Measurements from ENCODE around the gene DPP6. TPM values are rescaled to one million over a fixed set of nuclear protein-coding genes. Genes with fewer than 3 reads are reported as not detected.
"Not testable (repeated sequence)": the region's sequence is repeated elsewhere in the genome, so short reads cannot be mapped to it uniquely, and the experiment has no call there.

The DPP6 gene
- total RNA-seq, 2 experiments from 2014 or later = not detected

GRCh38 chr7:154676033-154676421, 623.8 kb downstream of the DPP6 start:
- H3K27ac Mint-ChIP-seq; H3K4me3 Mint-ChIP-seq; POLR2A ChIA-PET; H3K4me1 Mint-ChIP-seq; CTCF ChIA-PET; H3K36me3 Mint-ChIP-seq (ENCODE audit: low read depth); H3K27me3 Mint-ChIP-seq; H3K9me3 Mint-ChIP-seq; DNase-seq: not testable (repeated sequence)

- H3K9me3 Mint-ChIP-seq = peaks cover 10% of the 10 kb centered on the region
Observed at GRCh38 chr7:154676422-154677073, 624.4 kb downstream of the DPP6 start.

GRCh38 chr7:154677454-154677853, 625.3 kb downstream of the DPP6 start:
- POLR2A ChIA-PET = no interaction called here
- no peaks in the 10 kb centered on the region for H3K4me1 Mint-ChIP-seq
- no peaks in the 10 kb centered on the region for H3K27me3 Mint-ChIP-seq
- H3K4me3 Mint-ChIP-seq = no peak overlapping the region
- no peak for DNase-seq
- H3K36me3 Mint-ChIP-seq (ENCODE audit: low read depth) = no peaks in the 10 kb centered on the region
- CTCF ChIA-PET = no interaction called here
- no peak overlapping the region for H3K27ac Mint-ChIP-seq
- H3K9me3 Mint-ChIP-seq = peaks cover 10% of the 10 kb centered on the region

More at GRCh38 chr7:154676422-154677073, 624.4 kb downstream of the DPP6 start:
- no peaks in the 10 kb centered on the region for H3K27me3 Mint-ChIP-seq
- no peak overlapping the region for H3K27ac Mint-ChIP-seq
- no peak overlapping the region for H3K4me3 Mint-ChIP-seq
- H3K4me1 Mint-ChIP-seq = no peaks in the 10 kb centered on the region
- no peaks in the 10 kb centered on the region for H3K36me3 Mint-ChIP-seq (ENCODE audit: low read depth)
- DNase-seq = no peak
- POLR2A ChIA-PET = no interaction called here
- CTCF ChIA-PET = no interaction called here

- H3K36me3 Mint-ChIP-seq (ENCODE audit: low read depth); POLR2A ChIA-PET; DNase-seq; CTCF ChIA-PET; H3K27me3 Mint-ChIP-seq; H3K4me3 Mint-ChIP-seq; H3K4me1 Mint-ChIP-seq; H3K27ac Mint-ChIP-seq: not testable (repeated sequence)
- peaks cover 10% of the 10 kb centered on the region for H3K9me3 Mint-ChIP-seq
Observed at GRCh38 chr7:154678001-154678550, 625.9 kb downstream of the DPP6 start.

GRCh38 chr7:154679379-154680053, 627.3 kb downstream of the DPP6 start:
- H3K4me1 Mint-ChIP-seq = no peaks in the 10 kb centered on the region
- no peaks in the 10 kb centered on the region for H3K27me3 Mint-ChIP-seq
- no peak overlapping the region for H3K4me3 Mint-ChIP-seq
- no peak overlapping the region for H3K27ac Mint-ChIP-seq
- H3K9me3 Mint-ChIP-seq = peaks cover 10% of the 10 kb centered on the region
- no peak for DNase-seq
- H3K36me3 Mint-ChIP-seq (ENCODE audit: low read depth) = no peaks in the 10 kb centered on the region
- ChIA-PET CTCF (no interaction called here), POLR2A (no interaction called here)

- Mint-ChIP-seq H3K27me3 (no peaks in the 10 kb centered on the region), H3K27ac (no peak overlapping the region), H3K4me1 (no peaks in the 10 kb centered on the region), H3K36me3 (ENCODE audit: low read depth) (no peaks in the 10 kb centered on the region), H3K9me3 (peaks cover 5% of the 10 kb centered on the region), H3K4me3 (no peak overlapping the region)
- CTCF ChIA-PET = no interaction called here
- POLR2A ChIA-PET = no interaction called here
- no peak for DNase-seq
Observed at GRCh38 chr7:154680894-154681659, 628.9 kb downstream of the DPP6 start.

GRCh38 chr7:154682003-154682402, 629.8 kb downstream of the DPP6 start:
- DNase-seq = no peak
- H3K27me3 Mint-ChIP-seq = no peaks in the 10 kb centered on the region
- no peak overlapping the region for H3K4me3 Mint-ChIP-seq
- ChIA-PET POLR2A (no interaction called here), CTCF (no interaction called here)
- H3K9me3 Mint-ChIP-seq = peaks cover 3% of the 10 kb centered on the region
- no peaks in the 10 kb centered on the region for H3K36me3 Mint-ChIP-seq (ENCODE audit: low read depth)
- H3K4me1 Mint-ChIP-seq = no peaks in the 10 kb centered on the region
- no peak overlapping the region for H3K27ac Mint-ChIP-seq

GRCh38 chr7:154684666-154685563, 632.7 kb downstream of the DPP6 start:
- no peaks in the 10 kb centered on the region for H3K4me1 Mint-ChIP-seq
- POLR2A ChIA-PET = no interaction called here
- no peaks in the 10 kb centered on the region for H3K36me3 Mint-ChIP-seq (ENCODE audit: low read depth)
- CTCF ChIA-PET = no interaction called here
- no peak overlapping the region for H3K27ac Mint-ChIP-seq
- no peaks in the 10 kb centered on the region for H3K27me3 Mint-ChIP-seq
- peaks cover 2% of the 10 kb centered on the region for H3K9me3 Mint-ChIP-seq
- DNase-seq = no peak
- H3K4me3 Mint-ChIP-seq = no peak overlapping the region

- no peaks in the 10 kb centered on the region for H3K27me3 Mint-ChIP-seq
- H3K4me1 Mint-ChIP-seq = no peaks in the 10 kb centered on the region
- no peak overlapping the region for H3K4me3 Mint-ChIP-seq
- ChIA-PET CTCF (no interaction called here), POLR2A (no interaction called here)
- H3K36me3 Mint-ChIP-seq (ENCODE audit: low read depth) = no peaks in the 10 kb centered on the region
- DNase-seq = no peak
- H3K9me3 Mint-ChIP-seq = peaks cover 2% of the 10 kb centered on the region
- H3K27ac Mint-ChIP-seq = no peak overlapping the region
Observed at GRCh38 chr7:154685564-154685901, 633.3 kb downstream of the DPP6 start.

- H3K9me3 Mint-ChIP-seq = no peaks in the 10 kb centered on the region
- H3K36me3 Mint-ChIP-seq (ENCODE audit: low read depth) = no peaks in the 10 kb centered on the region
- ChIA-PET CTCF (interaction anchor here (0.6 kb wide), 2 partner anchors 93 to 168 kb away, joined by 3 to 4 read pairs; no protein-coding TSS in a partner anchor), POLR2A (no interaction called here)
- no peak overlapping the region for H3K4me3 Mint-ChIP-seq
- H3K4me1 Mint-ChIP-seq = no peaks in the 10 kb centered on the region
- no peak for DNase-seq
- H3K27me3 Mint-ChIP-seq = no peaks in the 10 kb centered on the region
- H3K27ac Mint-ChIP-seq = no peak overlapping the region
Observed at GRCh38 chr7:154686305-154686704, 634.1 kb downstream of the DPP6 start.

GRCh38 chr7:154688952-154689351, 636.8 kb downstream of the DPP6 start:
- POLR2A ChIA-PET = interaction anchor here (0.6 kb wide), 1 partner anchor 100 kb away, joined by 3 read pairs; no protein-coding TSS in a partner anchor
- Mint-ChIP-seq H3K9me3 (no peaks in the 10 kb centered on the region), H3K27ac (no peak overlapping the region), H3K27me3 (no peaks in the 10 kb centered on the region), H3K4me1 (no peaks in the 10 kb centered on the region), H3K36me3 (ENCODE audit: low read depth) (no peaks in the 10 kb centered on the region), H3K4me3 (no peak overlapping the region)
- no peak for DNase-seq
- CTCF ChIA-PET = no interaction called here

- Mint-ChIP-seq H3K36me3 (ENCODE audit: low read depth) (no peaks in the 10 kb centered on the region), H3K27me3 (no peaks in the 10 kb centered on the region), H3K9me3 (no peaks in the 10 kb centered on the region), H3K27ac (no peak overlapping the region), H3K4me1 (no peaks in the 10 kb centered on the region), H3K4me3 (no peak overlapping the region)
- ChIA-PET POLR2A (no interaction called here), CTCF (no interaction called here)
- DNase-seq = no peak
Observed at GRCh38 chr7:154690411-154690810, 638.2 kb downstream of the DPP6 start.

- CTCF ChIA-PET = no interaction called here
- no peak for DNase-seq
- POLR2A ChIA-PET = no interaction called here
- Mint-ChIP-seq H3K4me1 (no peaks in the 10 kb centered on the region), H3K4me3 (no peak overlapping the region), H3K27ac (no peak overlapping the region), H3K36me3 (ENCODE audit: low read depth) (no peaks in the 10 kb centered on the region), H3K27me3 (no peaks in the 10 kb centered on the region), H3K9me3 (no peaks in the 10 kb centered on the region)
Observed at GRCh38 chr7:154693661-154694060, 641.5 kb downstream of the DPP6 start.

Data from activated CD4-positive, alpha-beta T cell treated with anti-CD3 and anti-CD28 coated beads, Interleukin-2, amount 10 ng/mL, durations not matched to agents 7 days and 5 days (primary cell).